Measurements from ENCODE around the gene TTC39A. TPM values are rescaled to one million over a fixed set of nuclear protein-coding genes. Genes with fewer than 3 reads are reported as not detected.

Gene TTC39A
- total RNA-seq (100 to 1,000 TPM in 1 of 5 donors, 10 to 100 TPM in 4; 19.3 to 159 (median 33.6) TPM), polyA plus RNA-seq (10 to 100 TPM in 2 of 3 donors, 1 to 10 TPM in 1; 8.3 to 59.3 (median 21.6) TPM)
- long read RNA-seq, donor 1 = 0 reads
- long read RNA-seq, donor 2, partial matches to known transcripts = 0 of 1 reads
- long read RNA-seq, donor 2, other reads (novel, unspliced or antisense) = 0 of 1 reads
- long read RNA-seq, donor 3 = 0 reads
- long read RNA-seq, donor 4 = 0 reads
- long read RNA-seq, donor 5 = 0 reads
- long read RNA-seq, donor 6 = 0 reads
- long read RNA-seq, donor 7 = 0 reads
- long read RNA-seq, donor 8, partial matches to known transcripts = 0 of 1 reads
- long read RNA-seq, donor 8, other reads (novel, unspliced or antisense) = 0 of 1 reads
- long read RNA-seq, donor 9 = 0 reads
- long read RNA-seq, donor 10 = 0 reads

DNA sequence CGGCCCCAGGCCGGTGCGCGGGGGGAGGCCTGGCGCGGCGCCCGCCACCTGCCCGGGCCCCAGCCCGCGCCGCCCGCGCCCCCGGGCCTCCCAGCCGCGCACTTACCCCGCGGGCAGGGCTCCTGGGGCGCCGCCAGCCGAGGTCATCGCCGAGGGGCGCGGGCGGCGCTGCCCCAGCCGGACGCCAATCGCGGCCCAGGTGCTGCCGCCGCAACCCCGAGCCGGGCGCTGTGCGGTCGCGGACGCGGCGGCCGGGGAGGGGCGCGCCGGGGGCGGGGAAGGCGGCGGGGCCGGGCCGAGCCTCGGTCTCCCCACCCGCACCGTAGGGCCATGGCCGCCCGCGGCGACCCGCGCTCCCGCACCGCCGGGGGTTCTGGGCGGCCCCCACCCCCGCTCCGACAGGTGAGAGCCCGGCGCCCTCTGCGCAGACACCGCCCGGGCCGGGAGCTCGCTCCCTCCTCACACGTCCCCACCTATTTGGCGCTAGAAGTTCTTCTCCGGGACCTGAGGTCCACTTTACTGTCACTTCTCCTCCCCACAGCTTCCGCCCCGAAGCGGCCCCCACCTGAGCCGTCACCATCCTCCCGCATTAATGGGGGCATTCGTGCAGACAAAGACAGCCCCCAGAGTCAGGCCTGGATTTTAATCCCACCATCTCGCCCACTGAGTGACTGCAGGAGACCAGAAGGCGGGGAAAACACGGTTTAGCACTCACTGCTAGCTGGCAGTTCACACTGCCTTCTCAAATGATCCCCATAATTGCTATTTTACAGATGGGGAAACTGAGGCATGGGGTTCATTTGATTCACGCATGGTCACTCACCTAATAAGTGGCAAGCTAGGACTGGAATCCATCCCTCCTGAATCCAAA, at the start of gene TTC39A:
Gene TTC39A, minus strand, starts transcription at position 232 of the 871 bp plus-strand sequence. Its CDS starts 85 bp downstream, at position 147.
- peak within 1 kb of the TSS; percentile 45 to 59 (median 50) for H3K4me3 ChIP-seq
- 3 to 10% (median 4%) methylated on average over 15 to 80 of the region's 87 CpGs for WGBS, 5 donors
- H3K27me3 ChIP-seq = peaks cover 0 to 26% (median 7%) of the 10 kb centered on the region in 3 donors
- peak; percentile 62 to 66 for DNase-seq
- peaks cover 7 to 28% (median 23%) of the 10 kb centered on the region in 4 donors for H3K4me1 ChIP-seq
- intact Hi-C loops (cut with DNase I; ENCODE audit: low total_unique reads) = no loop called here
- H3K9me3 ChIP-seq = no peaks in the 10 kb centered on the region
- no peaks in the 10 kb centered on the region for H3K36me3 ChIP-seq
- TF ChIP-seq, protein P1, sequence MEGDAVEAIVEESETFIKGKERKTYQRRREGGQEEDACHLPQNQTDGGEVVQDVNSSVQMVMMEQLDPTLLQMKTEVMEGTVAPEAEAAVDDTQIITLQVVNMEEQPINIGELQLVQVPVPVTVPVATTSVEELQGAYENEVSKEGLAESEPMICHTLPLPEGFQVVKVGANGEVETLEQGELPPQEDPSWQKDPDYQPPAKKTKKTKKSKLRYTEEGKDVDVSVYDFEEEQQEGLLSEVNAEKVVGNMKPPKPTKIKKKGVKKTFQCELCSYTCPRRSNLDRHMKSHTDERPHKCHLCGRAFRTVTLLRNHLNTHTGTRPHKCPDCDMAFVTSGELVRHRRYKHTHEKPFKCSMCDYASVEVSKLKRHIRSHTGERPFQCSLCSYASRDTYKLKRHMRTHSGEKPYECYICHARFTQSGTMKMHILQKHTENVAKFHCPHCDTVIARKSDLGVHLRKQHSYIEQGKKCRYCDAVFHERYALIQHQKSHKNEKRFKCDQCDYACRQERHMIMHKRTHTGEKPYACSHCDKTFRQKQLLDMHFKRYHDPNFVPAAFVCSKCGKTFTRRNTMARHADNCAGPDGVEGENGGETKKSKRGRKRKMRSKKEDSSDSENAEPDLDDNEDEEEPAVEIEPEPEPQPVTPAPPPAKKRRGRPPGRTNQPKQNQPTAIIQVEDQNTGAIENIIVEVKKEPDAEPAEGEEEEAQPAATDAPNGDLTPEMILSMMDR (IDR thresholded peaks at IDR 0.05) = no peak
- TF ChIP-seq EP300 (IDR thresholded peaks at IDR 0.05) = no peak
- H3K27ac ChIP-seq = peak within 1 kb of the TSS; percentile 82 to 93 (median 85)

DNA sequence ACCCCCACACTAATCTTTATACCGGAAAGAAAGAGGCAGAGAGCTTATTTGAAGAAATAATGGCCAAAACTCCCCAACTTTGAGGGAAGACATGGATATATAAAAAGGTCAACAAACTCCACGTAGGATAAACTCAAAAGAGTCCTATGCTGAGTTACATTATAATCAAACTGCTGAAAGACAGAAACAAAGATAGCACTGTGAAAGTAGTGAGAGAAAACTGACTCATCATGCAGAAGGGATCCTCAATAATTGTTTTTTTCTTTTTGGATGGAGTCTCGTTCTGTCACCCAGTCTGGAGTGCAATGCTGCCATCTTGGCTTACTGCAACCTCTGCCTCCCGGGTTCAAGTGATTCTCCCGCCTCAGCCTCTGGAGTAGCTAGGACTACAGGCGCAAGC, 48.5 kb upstream of the TTC39A start:
- no peak overlapping the region for H3K27ac ChIP-seq
- H3K27me3 ChIP-seq = no peaks in the 10 kb centered on the region
- H3K4me1 ChIP-seq = no peaks in the 10 kb centered on the region
- H3K36me3 ChIP-seq = peaks cover 0 to 81% (median 71%) of the 10 kb centered on the region in 4 donors
- intact Hi-C loops (cut with DNase I; ENCODE audit: low total_unique reads) = no loop called here
- TF ChIP-seq POLR2A (IDR thresholded peaks at IDR 0.05) (no peak), EP300 (IDR thresholded peaks at IDR 0.05) (no peak)
- TF ChIP-seq, protein P1 (IDR thresholded peaks at IDR 0.05) = no peak
- WGBS, 5 donors = 94 to 97% (median 96%) methylated on average over 6 of the region's 6 CpGs
- peaks cover 0 to 11% (median 5%) of the 10 kb centered on the region in 4 donors for H3K9me3 ChIP-seq
- no peak overlapping the region for H3K4me3 ChIP-seq
- DNase-seq = no peak

DNA sequence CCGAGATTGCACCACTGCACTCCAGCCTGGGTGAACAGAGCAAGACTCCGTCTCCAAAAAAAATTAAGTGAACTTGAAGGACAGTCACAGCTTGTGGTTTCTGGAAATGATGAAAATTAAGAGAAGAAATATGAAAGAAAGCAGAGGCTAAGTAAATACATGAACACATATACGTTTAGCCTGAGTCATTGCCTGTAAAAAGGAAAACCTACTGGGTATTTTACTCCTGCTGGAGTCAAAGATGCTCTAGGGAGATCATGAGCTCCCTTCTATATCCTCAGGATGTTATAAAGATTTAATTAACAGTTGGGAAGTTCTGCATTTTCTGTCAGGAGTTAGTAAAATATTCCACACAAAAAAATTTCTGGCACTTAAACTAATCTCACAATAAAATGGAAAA, 43.5 kb upstream of the TTC39A start:
- Histone ChIP-seq H3K4me1 (no peaks in the 10 kb centered on the region), H3K36me3 (peaks cover 0 to 84% (median 76%) of the 10 kb centered on the region in 4 donors), H3K27me3 (no peaks in the 10 kb centered on the region), H3K27ac (no peak overlapping the region), H3K4me3 (no peak overlapping the region), H3K9me3 (no peaks in the 10 kb centered on the region)
- intact Hi-C loops (cut with DNase I; ENCODE audit: low total_unique reads) = no loop called here
- no peak for TF ChIP-seq POLR2AphosphoS5 (IDR thresholded peaks at IDR 0.05)
- no peak for TF ChIP-seq EP300 (IDR thresholded peaks at IDR 0.05)
- no peak for TF ChIP-seq POLR2A (IDR thresholded peaks at IDR 0.05)
- TF ChIP-seq, protein P1 (IDR thresholded peaks at IDR 0.05) = no peak
- no peak for DNase-seq
- 89 to 96% (median 93%) methylated on average over 3 of the region's 3 CpGs for WGBS, 5 donors

- Histone ChIP-seq H3K4me1 (no peaks in the 10 kb centered on the region), H3K27me3 (no peaks in the 10 kb centered on the region), H3K4me3 (no peak overlapping the region), H3K36me3 (peaks cover 0 to 87% (median 74%) of the 10 kb centered on the region in 4 donors), H3K27ac (no peak overlapping the region), H3K9me3 (no peaks in the 10 kb centered on the region)
- DNase-seq = no peak
- intact Hi-C loops (cut with DNase I; ENCODE audit: low total_unique reads) = no loop called here
- TF ChIP-seq, protein P1 (IDR thresholded peaks at IDR 0.05) = no peak
- TF ChIP-seq POLR2A (IDR thresholded peaks at IDR 0.05) (no peak), EP300 (IDR thresholded peaks at IDR 0.05) (no peak), POLR2AphosphoS5 (IDR thresholded peaks at IDR 0.05) (no peak)
Observed at GRCh38 chr1:51372561-51372960, 42.2 kb upstream of the TTC39A start.
